IMR-90 (cell line): ENCODE measurements around the gene MORC2. TPM values are rescaled to one million over a fixed set of nuclear protein-coding genes. Genes with fewer than 3 reads are reported as not detected.

ENCODE experiments used
- ATAC-seq: fragments of 200-7000 bp; cut with Tn5 transposase; 2 replicates; pipeline ENCODE4 v1.9.1; 2020; ENCODE audit warnings: low read depth, mild to moderate bottlenecking, moderate library complexity
- BruUV-seq: library from RNA; stranded (reverse); fragments of 400-500 nt; replicated peaks from 2 replicates; lab custom pipeline; 2021; lab: Mats Ljungman, UMichigan
- CTCF ChIA-PET: fragments of 300-600 bp; formaldehyde crosslinking; extraction: SDS; loops from one replicate; lab custom pipeline; 2021; ENCODE audit warnings: antibody characterized with exemption; lab: Yijun Ruan, JAX
- POLR2A ChIA-PET: fragments of 300-600 bp; sonication (Branson Sonifier 250); formaldehyde crosslinking; loops from one replicate; lab custom pipeline; 2022; ENCODE audit warnings: antibody characterized with exemption; ENCODE audit not compliant: unreplicated experiment; lab: Charles Lee
- DNase-seq: peaks from one replicate; pipeline ENCODE4 v3.0.0; 2013
- H2AFZ ChIP-seq: replicated peaks from 2 replicates; pipeline ENCODE3; 2013; ENCODE audit warnings: low read length, mild to moderate bottlenecking; ENCODE audit not compliant: poor library complexity
- H2AK5ac ChIP-seq: 2 replicates; pipeline ENCODE4 v1.6.1; 2013; ENCODE audit warnings: low read depth, low read length, inconsistent platforms
- H2AK9ac ChIP-seq: replicated peaks from 2 replicates; pipeline ENCODE3; 2013; ENCODE audit warnings: mild to moderate bottlenecking, low read depth, low read length, moderate library complexity; ENCODE audit not compliant: poor library complexity
- H2BK120ac ChIP-seq: 2 replicates; pipeline ENCODE4 v1.6.1; 2013; ENCODE audit warnings: low read depth, low read length, inconsistent platforms
- H2BK15ac ChIP-seq: 3 replicates; pipeline ENCODE4 v1.6.1; 2013; ENCODE audit warnings: low read depth, low read length, inconsistent platforms
- H2BK20ac ChIP-seq: 2 replicates; pipeline ENCODE4 v1.6.1; 2013; ENCODE audit warnings: low read depth, mild to moderate bottlenecking, inconsistent platforms, low read length, moderate library complexity
- H2BK5ac ChIP-seq: 2 replicates; pipeline ENCODE4 v1.6.1; 2013; ENCODE audit warnings: mild to moderate bottlenecking, low read depth, low read length, inconsistent platforms; ENCODE audit not compliant: poor library complexity, severe bottlenecking
- H3K14ac ChIP-seq: replicated peaks from 2 replicates; pipeline ENCODE4 v1.6.1; 2013; ENCODE audit warnings: low read depth, low read length, inconsistent platforms
- H3K18ac ChIP-seq: 2 replicates; pipeline ENCODE4 v1.6.1; 2013; ENCODE audit warnings: low read depth, low read length, control low read depth
- H3K23ac ChIP-seq: 2 replicates; pipeline ENCODE4 v1.6.1; 2013; ENCODE audit warnings: low read depth, low read length, inconsistent platforms
- H3K27ac ChIP-seq: 2 replicates; pipeline ENCODE4 v1.5.1; 2013; ENCODE audit warnings: mild to moderate bottlenecking, control low read depth, low read length; ENCODE audit not compliant: insufficient read depth
- H3K27me3 ChIP-seq: 2 replicates; pipeline ENCODE4 v1.6.1; 2013; ENCODE audit warnings: low read length; ENCODE audit not compliant: control insufficient read depth, insufficient read depth
- H3K36me3 ChIP-seq: 2 replicates; pipeline ENCODE4 v1.6.1; 2013; ENCODE audit warnings: low read length, mixed read lengths; ENCODE audit not compliant: control insufficient read depth, insufficient read depth
- H3K4ac ChIP-seq: 2 replicates; pipeline ENCODE4 v1.6.1; 2013; ENCODE audit warnings: low read depth, low read length, inconsistent platforms
- H3K4me1 ChIP-seq: 2 replicates; pipeline ENCODE4 v1.6.1; 2013; ENCODE audit warnings: low read length, mixed read lengths; ENCODE audit not compliant: control insufficient read depth, insufficient read depth
- H3K4me2 ChIP-seq: 2 replicates; pipeline ENCODE4 v1.6.1; 2013; ENCODE audit warnings: low read depth, mild to moderate bottlenecking, control low read depth, low read length, moderate library complexity
- H3K4me3 ChIP-seq: 2 replicates; pipeline ENCODE4 v1.5.1; 2013; ENCODE audit warnings: low read depth, mild to moderate bottlenecking, control low read depth, low read length, moderate library complexity; ENCODE audit not compliant: insufficient read depth
- H3K56ac ChIP-seq: 2 replicates; pipeline ENCODE4 v1.6.1; 2013; ENCODE audit warnings: low read length, inconsistent platforms; ENCODE audit not compliant: insufficient read depth; ENCODE audit errors: extremely low read depth
- H3K79me1 ChIP-seq, 2 experiments: 2 replicates each; pipeline ENCODE4 v1.6.1; 2013; ENCODE audit warnings: low read length in 2 of 2, inconsistent platforms in 1 of 2, low read depth in 1 of 2
- H3K9ac ChIP-seq: 2 replicates; pipeline ENCODE4 v1.6.1; 2013; ENCODE audit warnings: low read depth, low read length, control low read depth
- H3K9me1 ChIP-seq: 2 replicates; pipeline ENCODE4 v1.6.1; 2013; ENCODE audit warnings: low read length, inconsistent platforms; ENCODE audit not compliant: insufficient read depth
- H3K9me3 ChIP-seq: 2 replicates; pipeline ENCODE4 v1.6.1; 2013; ENCODE audit warnings: low read length; ENCODE audit not compliant: control insufficient read depth, insufficient read depth
- H4K20me1 ChIP-seq: 2 replicates; pipeline ENCODE4 v1.6.1; 2013; ENCODE audit warnings: low read length, inconsistent platforms; ENCODE audit not compliant: insufficient read depth
- H4K5ac ChIP-seq: 2 replicates; pipeline ENCODE4 v1.6.1; 2013; ENCODE audit warnings: mild to moderate bottlenecking, low read depth, low read length, control low read depth
- H4K8ac ChIP-seq, 2 experiments: 2 replicates each; pipeline ENCODE4 v1.6.1; 2013; ENCODE audit warnings: low read depth in 2 of 2, low read length in 2 of 2, control low read depth in 1 of 2, inconsistent platforms in 1 of 2
- H4K91ac ChIP-seq: 2 replicates; pipeline ENCODE4 v1.6.1; 2013; ENCODE audit warnings: low read depth, low read length, inconsistent platforms; ENCODE audit not compliant: insufficient read depth
- BHLHE40 ChIP-seq: fragments of 150-350 bp; IDR thresholded peaks from 2 replicates; pipeline ENCODE4 v1.6.1; 2016; ENCODE audit warnings: mild to moderate bottlenecking, low read depth, low read length
- CEBPB ChIP-seq: IDR thresholded peaks from 2 replicates; pipeline ENCODE4 v1.6.1; 2012; ENCODE audit warnings: low read depth, low read length, improper control_type of control experiment
- CHD1 ChIP-seq: IDR thresholded peaks from 2 replicates; pipeline ENCODE4 v1.6.1; 2012; ENCODE audit warnings: low read depth, low read length, improper control_type of control experiment
- CTCF ChIP-seq: conservative IDR thresholded peaks from 2 replicates; pipeline ENCODE4 v1.5.1; 2012; ENCODE audit warnings: mild to moderate bottlenecking, low read depth, low read length, improper control_type of control experiment
- ELK1 ChIP-seq: fragments of 150-350 bp; IDR thresholded peaks from 2 replicates; pipeline ENCODE4 v1.6.1; 2016; ENCODE audit warnings: low read depth, mild to moderate bottlenecking, low read length, moderate library complexity, borderline replicate concordance
- FOS ChIP-seq: fragments of 150-350 bp; IDR thresholded peaks from 2 replicates; pipeline ENCODE4 v1.6.1; 2016; ENCODE audit warnings: low read depth, low read length
- MAFK ChIP-seq: IDR thresholded peaks from 2 replicates; pipeline ENCODE4 v1.6.1; 2012; ENCODE audit warnings: low read depth, low read length, improper control_type of control experiment
- MAZ ChIP-seq: IDR thresholded peaks from 2 replicates; pipeline ENCODE4 v1.6.1; 2012; ENCODE audit warnings: low read depth, mild to moderate bottlenecking, low read length, improper control_type of control experiment, moderate library complexity, borderline replicate concordance
- MXI1 ChIP-seq: IDR thresholded peaks from 2 replicates; pipeline ENCODE4 v1.6.1; 2012; ENCODE audit warnings: low read depth, mild to moderate bottlenecking, low read length, moderate library complexity, borderline replicate concordance
- NFE2L2 ChIP-seq: fragments of 150-350 bp; IDR thresholded peaks from 2 replicates; pipeline ENCODE4 v1.6.1; 2016; ENCODE audit warnings: low read depth, mild to moderate bottlenecking, low read length
- POLR2A ChIP-seq: IDR thresholded peaks from 2 replicates; pipeline ENCODE4 v1.6.1; 2012; ENCODE audit warnings: mild to moderate bottlenecking, low read depth, low read length
- RAD21 ChIP-seq: IDR thresholded peaks from 2 replicates; pipeline ENCODE4 v1.6.1; 2012; ENCODE audit warnings: low read length, improper control_type of control experiment
- RCOR1 ChIP-seq: IDR thresholded peaks from 2 replicates; pipeline ENCODE4 v1.6.1; 2012; ENCODE audit warnings: mild to moderate bottlenecking, low read length, improper control_type of control experiment; ENCODE audit not compliant: insufficient replicate concordance
- RFX5 ChIP-seq: IDR thresholded peaks from 2 replicates; pipeline ENCODE4 v1.8.0; 2012; ENCODE audit warnings: low read depth, mild to moderate bottlenecking, low read length, moderate library complexity
- SMC3 ChIP-seq: fragments of 150-350 bp; IDR thresholded peaks from 2 replicates; pipeline ENCODE4 v1.6.1; 2016; ENCODE audit warnings: low read depth, mild to moderate bottlenecking, antibody characterized with exemption, low read length, moderate library complexity
- USF2 ChIP-seq: fragments of 150-350 bp; IDR thresholded peaks from 2 replicates; pipeline ENCODE4 v1.6.1; 2017; ENCODE audit warnings: mild to moderate bottlenecking, antibody characterized with exemption, low read length, low read depth
- WGBS, 2 experiments: methylation state at CpG; one replicate each; pipeline versions ENCODE4 v1.1.5 to v1.1.7; 2013; ENCODE audit warnings: missing lambda C conversion rate in 2 of 2; ENCODE audit not compliant: insufficient read length in 1 of 2; ENCODE audit errors: extremely low coverage in 2 of 2; 5-methylcytosine and 5-hydroxymethylcytosine counted together
- dilution Hi-C: fragments of 300-500 bp; cut with HindIII; formaldehyde crosslinking; loops from one replicate; pipeline ENCODE4 v1.14.3; 2018; ENCODE audit warnings: low sequenced_read_pairs; ENCODE audit not compliant: unreplicated experiment
- in situ Hi-C: fragments of 300-500 bp; cut with MboI; formaldehyde crosslinking; loops from 3 replicates; pipeline ENCODE4 v1.14.3; 2019; ENCODE audit warnings: low sequenced_read_pairs, inconsistent platforms, mixed read lengths
- intact Hi-C: fragments of 100-400 bp; cut with micrococcal nuclease; formaldehyde crosslinking; loops from 2 replicates; pipeline ENCODE4 v1.10.0; 2022
- polyA plus RNA-seq, 3 experiments: library from polyadenylated mRNA; depleted of rRNA; stranded (reverse); fragments of >200 nt; gene quantifications; 2 replicates each; pipeline ENCODE4 v1.2.3, GENCODE V29; 2012; ENCODE audit warnings: low replicate concordance in 1 of 3
- total RNA-seq: library from RNA; depleted of rRNA; stranded (reverse); fragments of >200 nt; gene quantifications from 2 replicates; pipeline ENCODE4 v1.2.3, GENCODE V29; 2012

MORC2 gene
- total and polyA plus RNA-seq, 2 of the 4 experiments (the other 2 are of a cell fraction) = 15.8 to 24.7 TPM

GRCh38 chr22:30970356-30970746 is 1.8 kb upstream of the MORC2 start:
- H2BK120ac ChIP-seq = no peak overlapping the region
- H4K5ac ChIP-seq = peak overlapping the region; percentile 65
- peak overlapping the region; percentile 94; the same call in 1 of the 2 replicates for H3K14ac ChIP-seq
- peak overlapping the region; percentile 89 for H3K9ac ChIP-seq
- no peaks in the 10 kb centered on the region for H3K27me3 ChIP-seq
- no peak for TF ChIP-seq RFX5
- TF ChIP-seq NFE2L2 = no peak
- no peak for TF ChIP-seq MXI1
- TF ChIP-seq CEBPB = no peak
- no peak for TF ChIP-seq RCOR1
- no peak for TF ChIP-seq CHD1
- no peak for TF ChIP-seq BHLHE40
- no peak for TF ChIP-seq RAD21
- TF ChIP-seq POLR2A = no peak
- TF ChIP-seq USF2 = no peak
- no peak for TF ChIP-seq CTCF
- no peak for TF ChIP-seq FOS
- no peak for TF ChIP-seq MAFK
- no peak for TF ChIP-seq MAZ
- no peak for TF ChIP-seq ELK1
- no peak for TF ChIP-seq SMC3
- H3K36me3 ChIP-seq = peaks cover 25% of the 10 kb centered on the region
- no peak overlapping the region for H2BK15ac ChIP-seq
- H4K8ac ChIP-seq = peak overlapping the region in 1 of 2 experiments; percentile 76; a peak in 1 of 4 replicates
- peak overlapping the region; percentile 97; the same call in 1 of the 2 replicates for H3K27ac ChIP-seq
- no peak overlapping the region for H2BK5ac ChIP-seq
- H4K91ac ChIP-seq = no peak overlapping the region
- peaks cover 3% of the 10 kb centered on the region; the same call in 1 of the 2 replicates for H3K9me1 ChIP-seq
- intact Hi-C loops = no loop called here
- CTCF ChIA-PET = no interaction called here
- POLR2A ChIA-PET = interaction anchor here (0.6 kb wide), 1 partner anchor 301 kb away, joined by 3 read pairs; no protein-coding TSS in a partner anchor
- no peak overlapping the region for H2AFZ ChIP-seq
- peaks cover 14% of the 10 kb centered on the region for H3K9me3 ChIP-seq
- ATAC-seq (no peak), DNase-seq (no peak)
- H3K79me1 ChIP-seq = peaks cover 46 to 82% of the 10 kb centered on the region in 2 experiments
- peak overlapping the region; percentile 68 for H3K4me3 ChIP-seq
- H2AK5ac ChIP-seq = 0 out of 2 replicates have a peak overlapping the region, but pooled peaks have one; percentile 94
- peaks cover 8% of the 10 kb centered on the region for H3K4me1 ChIP-seq
- peak overlapping the region; percentile 86; the same call in 1 of the 2 replicates for H3K56ac ChIP-seq
- no TSS peak for BruUV-seq
- no peak overlapping the region for H2BK20ac ChIP-seq
- no peak overlapping the region for H3K18ac ChIP-seq
- H3K4ac ChIP-seq = no peak overlapping the region
- peak overlapping the region; percentile 86; the same call in 1 of the 2 replicates for H3K23ac ChIP-seq
- peaks cover 35% of the 10 kb centered on the region; the same call in 1 of the 2 replicates for H4K20me1 ChIP-seq
- in situ Hi-C loops = no loop called here
- H2AK9ac ChIP-seq = no peak overlapping the region
- dilution Hi-C loops = no loop called here
- WGBS, 2 experiments = no CpG with 5 or more reads among the region's 3 CpGs
- H3K4me2 ChIP-seq = peak overlapping the region; percentile 100
